ENCODE measurements around the gene PRR18. TPM values are rescaled to one million over a fixed set of nuclear protein-coding genes. Genes with fewer than 3 reads are reported as not detected.

The PRR18 gene
- total RNA-seq, 2 experiments from 2014 or later, result not detected

GRCh38 chr6:166274739-166275370, 33.3 kb downstream of the PRR18 start:
- Mint-ChIP-seq H3K4me1 (peaks cover 6% of the 10 kb centered on the region), H3K36me3 (ENCODE audit: low read depth) (no peaks in the 10 kb centered on the region), H3K4me3 (no peak overlapping the region), H3K27me3 (peaks cover 11% of the 10 kb centered on the region), H3K27ac (no peak overlapping the region), H3K9me3 (no peaks in the 10 kb centered on the region)
- no peak for DNase-seq
- CTCF ChIA-PET, result interaction anchor here (1.3 to 1.8 kb wide), 3 partner anchors 15 to 126 kb away, joined by 3 to 10 read pairs (median 5); no protein-coding TSS in a partner anchor
- POLR2A ChIA-PET, result no interaction called here

GRCh38 chr6:166274163-166274562, 34.0 kb downstream of the PRR18 start:
- Mint-ChIP-seq H3K27me3 (peaks cover 10% of the 10 kb centered on the region), H3K27ac (no peak overlapping the region), H3K4me3 (no peak overlapping the region), H3K36me3 (ENCODE audit: low read depth) (no peaks in the 10 kb centered on the region), H3K4me1 (peaks cover 6% of the 10 kb centered on the region), H3K9me3 (no peaks in the 10 kb centered on the region)
- DNase-seq, result no peak
- POLR2A ChIA-PET, result no interaction called here
- CTCF ChIA-PET, result interaction anchor here (1.3 to 1.8 kb wide), 3 partner anchors 15 to 127 kb away, joined by 3 to 10 read pairs (median 5); no protein-coding TSS in a partner anchor

GRCh38 chr6:166271376-166271765, 36.8 kb downstream of the PRR18 start:
- POLR2A ChIA-PET, result no interaction called here
- H3K9me3 Mint-ChIP-seq, result no peaks in the 10 kb centered on the region

GRCh38 chr6:166270706-166271375, 37.4 kb downstream of the PRR18 start:
- Mint-ChIP-seq H3K36me3 (ENCODE audit: low read depth) (no peaks in the 10 kb centered on the region), H3K27ac (no peak overlapping the region), H3K4me1 (peaks cover 4% of the 10 kb centered on the region), H3K9me3 (no peaks in the 10 kb centered on the region), H3K4me3 (no peak overlapping the region), H3K27me3 (peaks cover 11% of the 10 kb centered on the region)
- ChIA-PET POLR2A (no interaction called here), CTCF (interaction anchor here (1.6 kb wide), 1 partner anchor 11 kb away, joined by 3 read pairs; no protein-coding TSS in a partner anchor)
- no peak for DNase-seq

More at GRCh38 chr6:166271376-166271765, 36.8 kb downstream of the PRR18 start:
- Mint-ChIP-seq H3K4me1 (peaks cover 6% of the 10 kb centered on the region), H3K4me3 (no peak overlapping the region), H3K27ac (no peak overlapping the region), H3K36me3 (ENCODE audit: low read depth) (no peaks in the 10 kb centered on the region), H3K27me3 (peaks cover 11% of the 10 kb centered on the region)
- CTCF ChIA-PET, result interaction anchor here (1.6 kb wide), 1 partner anchor 11 kb away, joined by 3 read pairs; no protein-coding TSS in a partner anchor
- no peak for DNase-seq

- no peaks in the 10 kb centered on the region for H3K36me3 Mint-ChIP-seq (ENCODE audit: low read depth)
- no peaks in the 10 kb centered on the region for H3K4me1 Mint-ChIP-seq
- ChIA-PET POLR2A (no interaction called here), CTCF (interaction anchor here (0.9 kb wide), 1 partner anchor 129 kb away, joined by 3 read pairs; no protein-coding TSS in a partner anchor)
- peaks cover 13% of the 10 kb centered on the region for H3K27me3 Mint-ChIP-seq
- H3K27ac Mint-ChIP-seq, result no peak overlapping the region
- H3K9me3 Mint-ChIP-seq, result no peaks in the 10 kb centered on the region
- no peak for DNase-seq
- no peak overlapping the region for H3K4me3 Mint-ChIP-seq
Measured at GRCh38 chr6:166269301-166270039, 38.7 kb downstream of the PRR18 start.

- peaks cover 7% of the 10 kb centered on the region for H3K27me3 Mint-ChIP-seq
- ChIA-PET CTCF (interaction anchor here (0.8 to 0.9 kb wide), 2 partner anchors 130 to 359 kb away, joined by 3 read pairs; partner anchors contain the start of gene RPS6KA2), POLR2A (no interaction called here)
- H3K9me3 Mint-ChIP-seq, result no peaks in the 10 kb centered on the region
- no peaks in the 10 kb centered on the region for H3K4me1 Mint-ChIP-seq
- no peaks in the 10 kb centered on the region for H3K36me3 Mint-ChIP-seq (ENCODE audit: low read depth)
- no peak overlapping the region for H3K4me3 Mint-ChIP-seq
- DNase-seq, result no peak
- no peak overlapping the region for H3K27ac Mint-ChIP-seq
Measured at GRCh38 chr6:166268431-166268830, 39.8 kb downstream of the PRR18 start.

- Mint-ChIP-seq H3K9me3 (no peaks in the 10 kb centered on the region), H3K27me3 (peaks cover 7% of the 10 kb centered on the region), H3K4me3 (no peak overlapping the region), H3K36me3 (ENCODE audit: low read depth) (no peaks in the 10 kb centered on the region), H3K27ac (no peak overlapping the region), H3K4me1 (no peaks in the 10 kb centered on the region)
- POLR2A ChIA-PET, result no interaction called here
- CTCF ChIA-PET, result no interaction called here
- DNase-seq, result no peak
Measured at GRCh38 chr6:166267526-166267925, 40.7 kb downstream of the PRR18 start.

GRCh38 chr6:166266336-166266735, 41.9 kb downstream of the PRR18 start:
- CTCF ChIA-PET, result no interaction called here
- Mint-ChIP-seq H3K27me3 (peaks cover 9% of the 10 kb centered on the region), H3K4me3 (no peak overlapping the region), H3K9me3 (no peaks in the 10 kb centered on the region), H3K27ac (no peak overlapping the region), H3K36me3 (ENCODE audit: low read depth) (no peaks in the 10 kb centered on the region), H3K4me1 (no peaks in the 10 kb centered on the region)
- POLR2A ChIA-PET, result no interaction called here
- DNase-seq, result no peak

- no peaks in the 10 kb centered on the region for H3K9me3 Mint-ChIP-seq
- H3K4me1 Mint-ChIP-seq, result peaks cover 24% of the 10 kb centered on the region
- H3K27ac Mint-ChIP-seq, result no peak overlapping the region
- CTCF ChIA-PET, result interaction anchor here (0.6 to 1.3 kb wide), 3 partner anchors 10 to 752 kb away, joined by 3 to 5 read pairs (median 4); no protein-coding TSS in a partner anchor
- H3K4me3 Mint-ChIP-seq, result no peak overlapping the region
- no peak for DNase-seq
- POLR2A ChIA-PET, result no interaction called here
- H3K27me3 Mint-ChIP-seq, result peaks cover 9% of the 10 kb centered on the region
- H3K36me3 Mint-ChIP-seq (ENCODE audit: low read depth), result peaks cover under 1% of the 10 kb centered on the region
Measured at GRCh38 chr6:166262743-166263515, 45.3 kb downstream of the PRR18 start.

- H3K4me3 Mint-ChIP-seq, result peak overlapping the region; percentile 58
- H3K9me3 Mint-ChIP-seq, result no peaks in the 10 kb centered on the region
- peaks cover 4% of the 10 kb centered on the region for H3K36me3 Mint-ChIP-seq (ENCODE audit: low read depth)
- ChIA-PET POLR2A (interaction anchor here (0.6 to 1.9 kb wide), 8 partner anchors 15 to 83 kb away, joined by 3 to 5 read pairs (median 4); partner anchors contain the start of gene SFT2D1), CTCF (interaction anchor here (0.8 to 3.7 kb wide), 11 partner anchors 12 to 692 kb away, joined by 3 to 23 read pairs (median 4); no protein-coding TSS in a partner anchor)
- peaks cover 32% of the 10 kb centered on the region for H3K4me1 Mint-ChIP-seq
- no peak for DNase-seq
- peaks cover 30% of the 10 kb centered on the region for H3K27me3 Mint-ChIP-seq
- H3K27ac Mint-ChIP-seq, result peak overlapping the region; percentile 88
Measured at GRCh38 chr6:166259296-166259977, 48.8 kb downstream of the PRR18 start.

- CTCF ChIA-PET, result interaction anchor here (0.9 to 3.7 kb wide), 8 partner anchors 16 to 692 kb away, joined by 3 to 23 read pairs (median 4); no protein-coding TSS in a partner anchor
- H3K36me3 Mint-ChIP-seq (ENCODE audit: low read depth), result peaks cover 4% of the 10 kb centered on the region
- peaks cover 32% of the 10 kb centered on the region for H3K4me1 Mint-ChIP-seq
- peak; percentile 65 for DNase-seq
- H3K27me3 Mint-ChIP-seq, result peaks cover 36% of the 10 kb centered on the region
- peak overlapping the region; percentile 58 for H3K4me3 Mint-ChIP-seq
- no peaks in the 10 kb centered on the region for H3K9me3 Mint-ChIP-seq
- POLR2A ChIA-PET, result interaction anchor here (0.6 to 1.9 kb wide), 8 partner anchors 14 to 84 kb away, joined by 3 to 5 read pairs (median 4); partner anchors contain the start of gene SFT2D1
- H3K27ac Mint-ChIP-seq, result peak overlapping the region; percentile 88
Measured at GRCh38 chr6:166258854-166259276, 49.3 kb downstream of the PRR18 start.

All from activated CD4-positive, alpha-beta memory T cell treated with anti-CD3 and anti-CD28 coated beads, Interleukin-2, amount 10 ng/mL, durations not matched to agents 7 days and 5 days (primary cell).